Lower leg skin (tissue), 4 donors: ENCODE results near the gene DRD4. TPM values are rescaled to one million over a fixed set of nuclear protein-coding genes. Genes with fewer than 3 reads are reported as not detected.

Source experiments
- DNase-seq, 2 donors: peaks; one replicate each; pipeline ENCODE4 v3.0.0-alpha.2; 2019; ENCODE audit warnings: low spot score in 2 of 2
- H3K4me3 ChIP-seq: fragments of 200-600 bp; sonication (generic); 2 replicates; pipeline ENCODE4 v1.5.1; 2017; ENCODE audit warnings: mild to moderate bottlenecking, low read depth; ENCODE audit not compliant: poor library complexity, severe bottlenecking
- CTCF ChIP-seq, 3 donors: fragments of 450-650 bp; IDR thresholded peaks; one replicate each; pipeline ENCODE4 v1.5.1; 2016; ENCODE audit warnings: antibody characterized with exemption in 3 of 3, mild to moderate bottlenecking in 3 of 3, moderate library complexity in 2 of 3
- POLR2A ChIP-seq, 2 donors: fragments of 450-650 bp; IDR thresholded peaks; one replicate each; pipeline ENCODE4 v1.6.1; 2016 to 2017; ENCODE audit warnings: antibody characterized with exemption in 2 of 2, mild to moderate bottlenecking in 1 of 2, moderate library complexity in 1 of 2
- WGBS, 2 donors: methylation state at CpG; one replicate each; pipeline ENCODE4 v1.1.5; 2018; 5-methylcytosine and 5-hydroxymethylcytosine counted together
- intact Hi-C: fragments of 100-400 bp; cut with DNase I; formaldehyde crosslinking; loops from one replicate; pipeline ENCODE4 v1.15.0; 2023; ENCODE audit warnings: low total_unique reads
- total RNA-seq, 4 donors: library from RNA; depleted of rRNA; stranded (reverse); fragments of >200 nt; gene quantifications; one replicate each; pipeline ENCODE4 v1.1.0, GENCODE V29; 2016

Gene DRD4
- total RNA-seq, 4 donors from 2014 or later, result 0.23 to 2.0 TPM; not detected in 2

GRCh38 chr11:660681-661444 lies 23.8 kb downstream of the DRD4 start:
- intact Hi-C loops, result no loop called here
- WGBS, 2 donors, result 89 to 92% methylated on average over 19 of the region's 19 CpGs
- TF ChIP-seq POLR2A (IDR thresholded peaks at IDR 0.05) (no peak), CTCF (IDR thresholded peaks at IDR 0.05) (no peak)

GRCh38 chr11:662689-663274 lies 25.7 kb downstream of the DRD4 start:
- H3K4me3 ChIP-seq, result no peak overlapping the region
- no peak for DNase-seq
- TF ChIP-seq CTCF (IDR thresholded peaks at IDR 0.05), result no peak
- no peak for TF ChIP-seq POLR2A (IDR thresholded peaks at IDR 0.05)
- 51 to 53% methylated on average over 15 of the region's 15 CpGs for WGBS, 2 donors
- intact Hi-C loops, result no loop called here

More at GRCh38 chr11:660681-661444, 23.8 kb downstream of the DRD4 start:
- H3K4me3 ChIP-seq, result no peak overlapping the region
- no peak for DNase-seq

GRCh38 chr11:665062-665703 lies 28.1 kb downstream of the DRD4 start:
- TF ChIP-seq CTCF (IDR thresholded peaks at IDR 0.05) (no peak), POLR2A (IDR thresholded peaks at IDR 0.05) (no peak)
- H3K4me3 ChIP-seq, result no peak overlapping the region
- WGBS, 2 donors, result 52 to 53% methylated on average over 11 to 13 of the region's 15 CpGs
- DNase-seq, result no peak
- intact Hi-C loops, result no loop called here

GRCh38 chr11:665704-666281 lies 28.7 kb downstream of the DRD4 start:
- intact Hi-C loops, result no loop called here
- TF ChIP-seq POLR2A (IDR thresholded peaks at IDR 0.05) (no peak), CTCF (IDR thresholded peaks at IDR 0.05) (no peak)
- no peak for DNase-seq
- WGBS, 2 donors, result 36 to 39% methylated on average over 11 of the region's 11 CpGs
- no peak overlapping the region for H3K4me3 ChIP-seq

- intact Hi-C loops, result no loop called here
- TF ChIP-seq CTCF (IDR thresholded peaks at IDR 0.05) (no peak), POLR2A (IDR thresholded peaks at IDR 0.05) (no peak)
- WGBS, 2 donors, result 95% methylated on average over 8 of the region's 8 CpGs
- no peak overlapping the region for H3K4me3 ChIP-seq
- no peak for DNase-seq
Observed at GRCh38 chr11:673866-674265, 36.8 kb downstream of the DRD4 start.
